K562 (cell line): Measurements from ENCODE around the gene VPS37B. TPM values are rescaled to one million over a fixed set of nuclear protein-coding genes. Genes with fewer than 3 reads are reported as not detected.

ENCODE experiments used
- ATAC-seq: fragments of 200-7000 bp; cut with Tn5 transposase; 3 replicates; pipeline ENCODE4 v1.9.1; 2020; ENCODE audit warnings: moderate library complexity
- BruUV-seq: library from RNA; stranded (reverse); fragments of 400-500 nt; replicated peaks from 2 replicates; lab custom pipeline; 2021; lab: Mats Ljungman, UMichigan
- CTCF ChIA-PET: fragments of 300-600 bp; formaldehyde crosslinking; extraction: SDS; loops from one replicate; lab custom pipeline; 2021; ENCODE audit warnings: low intra/inter-chr PET ratio; lab: Yijun Ruan, JAX
- POLR2A ChIA-PET: fragments of 300-600, 350-650 bp; sonication (Branson Sonifier 250); formaldehyde crosslinking; extraction: SDS; loops from one replicate; lab custom pipeline; 2021; ENCODE audit warnings: antibody characterized with exemption, inconsistent platforms; lab: Yijun Ruan, JAX
- DNase-seq, 4 experiments: peaks; one replicate each; pipeline versions ENCODE4 v3.0.0 to v3.0.0-alpha.2; 2011 to 2018; ENCODE audit warnings: low spot score in 3 of 4, mixed read lengths in 3 of 4; ENCODE audit errors: extremely low read depth in 1 of 4
- FAIRE-seq: peaks from 2 replicates; lab custom pipeline; 2011; peaks lifted over from hg19 to GRCh38; lab: Jason Lieb, UNC
- H2AFZ ChIP-seq: 2 replicates; pipeline ENCODE4 v1.6.0; 2011; ENCODE audit warnings: low read depth, low read length, control low read depth, inconsistent platforms
- H3K27ac ChIP-seq: fragments of 200-600 bp; 3 replicates; pipeline ENCODE4 v1.8.0; 2011; ENCODE audit warnings: low read depth, mild to moderate bottlenecking, control low read depth, inconsistent platforms, low read length, moderate library complexity, mixed read lengths; ENCODE audit errors: extremely low read depth
- H3K27me3 ChIP-seq, 2 experiments: fragments of 300-600 bp in 1 of 2; 2 replicates in 1 of 2; 3 replicates in 1 of 2; pipeline versions ENCODE4 v1.6.0 to v1.8.0; 2011; ENCODE audit warnings: inconsistent platforms in 2 of 2, low read length in 2 of 2, mild to moderate bottlenecking in 1 of 2, mixed read lengths in 1 of 2, moderate library complexity in 1 of 2; ENCODE audit not compliant: control insufficient read depth in 2 of 2, insufficient read depth in 2 of 2
- H3K36me3 ChIP-seq: fragments of 300-600 bp; 3 replicates; pipeline ENCODE4 v1.8.0; 2011; ENCODE audit warnings: mild to moderate bottlenecking, low read length, inconsistent platforms; ENCODE audit not compliant: control insufficient read depth, insufficient read depth
- H3K4me1 ChIP-seq, 2 experiments: fragments of 200-600 bp in 1 of 2; replicated peaks in 1 of 2; 2 replicates in 1 of 2; 3 replicates in 1 of 2; pipeline versions ENCODE4 v1.5.1 to v1.8.0; 2011; ENCODE audit warnings: inconsistent platforms in 2 of 2, low read length in 2 of 2, mild to moderate bottlenecking in 1 of 2, mixed read lengths in 1 of 2, moderate library complexity in 1 of 2; ENCODE audit not compliant: control insufficient read depth in 2 of 2, insufficient read depth in 2 of 2
- H3K4me2 ChIP-seq: 2 replicates; pipeline ENCODE4 v1.6.1; 2011; ENCODE audit warnings: low read length, control low read depth, inconsistent platforms, mixed read lengths; ENCODE audit not compliant: insufficient read depth
- H3K4me3 ChIP-seq: fragments of 200-600 bp; sonication (generic), shearing (Covaris generic); 2 replicates; pipeline ENCODE4 v1.5.1; 2016; ENCODE audit warnings: control low read depth, inconsistent platforms
- H3K79me2 ChIP-seq: fragments of 200-600 bp; 3 replicates; pipeline ENCODE4 v1.8.0; 2011; ENCODE audit warnings: low read length, inconsistent platforms; ENCODE audit not compliant: control insufficient read depth, insufficient read depth
- H3K9ac ChIP-seq, 2 experiments: 2 replicates each; pipeline versions ENCODE4 v1.6.0 to v1.6.1; 2011; ENCODE audit warnings: low read depth in 2 of 2, low read length in 2 of 2, control low read depth in 1 of 2, inconsistent platforms in 1 of 2, mild to moderate bottlenecking in 1 of 2, mixed read lengths in 1 of 2; ENCODE audit not compliant: insufficient read depth in 1 of 2
- H3K9me1 ChIP-seq: one replicate; pipeline ENCODE4 v1.6.0; 2011; ENCODE audit warnings: inconsistent platforms, mild to moderate bottlenecking, low read length, moderate library complexity; ENCODE audit not compliant: control insufficient read depth, insufficient read depth
- H3K9me3 ChIP-seq: replicated peaks from 2 replicates; pipeline ENCODE4 v1.5.1; 2011; ENCODE audit warnings: low read depth, low read length, inconsistent platforms; ENCODE audit not compliant: control insufficient read depth, insufficient read depth
- H4K20me1 ChIP-seq: replicated peaks from 2 replicates; pipeline ENCODE4 v1.6.1; 2011; ENCODE audit warnings: low read length, inconsistent platforms, mixed read lengths; ENCODE audit not compliant: control insufficient read depth, insufficient read depth
- ETS2 ChIP-seq: IDR thresholded peaks from 2 replicates; pipeline ENCODE4 v1.6.1; 2016; ENCODE audit warnings: borderline replicate concordance, missing genetic modification characterization, mild to moderate bottlenecking, moderate library complexity, missing compliant biosample characterization; ENCODE audit not compliant: poor library complexity, severe bottlenecking
- KAT7 ChIP-seq: sonication (generic); formaldehyde crosslinking; IDR thresholded peaks from 2 replicates; pipeline ENCODE4 v1.8.0; 2022; ENCODE audit warnings: missing genetic modification reagents, mild to moderate bottlenecking, borderline replicate concordance
- MAFG ChIP-seq: fragments of 450-650 bp; conservative IDR thresholded peaks from 2 replicates; pipeline ENCODE4 v1.6.1; 2016; ENCODE audit warnings: missing genetic modification characterization, missing compliant biosample characterization
- RUNX1 ChIP-seq: sonication (generic); IDR thresholded peaks from 2 replicates; pipeline ENCODE4 v1.6.1; 2016; ENCODE audit warnings: antibody characterized with exemption, low read depth
- WHSC1 ChIP-seq: IDR thresholded peaks from one replicate; pipeline ENCODE4 v1.6.1; 2012; ENCODE audit warnings: low read length, control low read depth, inconsistent platforms
- ZNF121 ChIP-seq: sonication (generic); formaldehyde crosslinking; conservative IDR thresholded peaks from 2 replicates; pipeline ENCODE4 v1.8.0; 2022; ENCODE audit warnings: missing genetic modification reagents
- ZNF316 ChIP-seq: fragments of 450-650 bp; IDR thresholded peaks from 2 replicates; pipeline ENCODE4 v1.6.1; 2016
- whole genome bisulfite sequencing: fragments of 100-300 bp; shearing (Covaris generic); methylation state at CpG from one replicate; pipeline ENCODE4 v1.1.6; 2016; ENCODE audit warnings: low coverage, mixed read lengths; ENCODE audit not compliant: insufficient coverage; ENCODE audit errors: missing lambda C conversion rate; 5-methylcytosine and 5-hydroxymethylcytosine counted together
- in situ Hi-C: fragments of 300-500 bp; cut with MboI; formaldehyde crosslinking; loops from 4 replicates; pipeline ENCODE4 v1.15.0; 2018; ENCODE audit warnings: inconsistent platforms, mixed read lengths
- intact Hi-C: fragments of 100-400 bp; cut with micrococcal nuclease; formaldehyde crosslinking; loops from 2 replicates; pipeline ENCODE4 v1.14.2; 2022
- polyA plus RNA-seq, 8 experiments: library from polyadenylated mRNA; depleted of rRNA in 4 of 8; stranded (reverse) in 5 of 8; unstranded in 3 of 8; fragments of >200 nt; fragmentation: Nextera tagmentation in 2 of 8; fragmentation: Illumina TruSeq in 1 of 8; extraction: Ambion mirVana in 2 of 8; extraction: Trizol in 1 of 8; gene quantifications; 2 replicates each; pipeline versions ENCODE4 v1.2.1 to v1.2.3, GENCODE V29; 2011 to 2014; ENCODE audit warnings: inconsistent platforms in 1 of 8, missing spikeins in 1 of 8
- total RNA-seq, 7 experiments: library from RNA; depleted of rRNA in 6 of 7; stranded (reverse); fragments of >200 nt in 6 of 7; fragmentation: Illumina TruSeq in 2 of 7; extraction: Trizol in 2 of 7; gene quantifications; 2 replicates each; pipeline versions ENCODE4 v1.2.1 to v1.2.3, GENCODE V29; 2011 to 2021; ENCODE audit warnings: low replicate concordance in 1 of 7

The VPS37B gene
- total and polyA plus RNA-seq, 9 of the 15 experiments (the other 6 are each of a cell fraction or from before 2014, with no cell fraction given): 0.28 to 37.4 (median 17.9) TPM

DNA sequence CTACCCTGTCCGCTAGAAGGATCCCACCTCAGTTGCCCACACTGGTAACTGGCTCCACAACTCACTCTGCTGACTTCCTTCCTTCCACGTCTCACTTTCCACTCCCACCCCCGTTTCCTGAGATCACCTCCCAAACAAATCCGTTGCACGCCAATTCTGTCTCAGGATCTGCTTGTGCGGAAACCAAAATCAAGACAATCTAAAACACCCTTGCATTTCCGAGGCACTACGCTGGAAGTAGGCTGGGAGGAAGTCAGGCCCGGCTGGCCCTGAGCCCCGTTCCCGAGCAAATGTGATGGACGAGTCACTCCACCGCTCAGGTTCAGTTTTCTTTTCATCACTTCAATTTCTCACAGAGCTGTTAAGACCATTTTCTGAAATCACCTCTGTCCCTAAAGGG is 47.3 kb upstream of the VPS37B start:
- Histone ChIP-seq H2AFZ (no peak overlapping the region), H3K4me2 (no peak overlapping the region), H3K9me1 (no peaks in the 10 kb centered on the region), H3K79me2 (no peaks in the 10 kb centered on the region), H3K27me3 (no peaks in the 10 kb centered on the region), H3K9ac (peak overlapping the region in 1 of 2 experiments; percentile 14; a peak in 1 of 4 replicates), H3K4me3 (no peak overlapping the region), H3K27ac (no peak overlapping the region), H4K20me1 (no peaks in the 10 kb centered on the region), H3K36me3 (no peaks in the 10 kb centered on the region; the same call in 2 of the 3 replicates), H3K4me1 (peaks cover 6 to 37% of the 10 kb centered on the region in 2 experiments; a peak in 4 of 5 replicates), H3K9me3 (no peaks in the 10 kb centered on the region)
- BruUV-seq: no TSS peak
- intact Hi-C loops (no loop called here), in situ Hi-C loops (no loop called here)
- CTCF ChIA-PET: no interaction called here
- ATAC-seq (no peak), DNase-seq (no peak), FAIRE-seq (no peak)
- TF ChIP-seq RUNX1 (no peak), KAT7 (CRISPR knock-in tag) (no peak), WHSC1 (peak; percentile 57)
- POLR2A ChIA-PET: interaction anchor here (0.7 kb wide), 1 partner anchor 21 kb away, joined by 3 read pairs; no protein-coding TSS in a partner anchor
- WGBS: 69% methylated on average over 13 of the region's 13 CpGs

- POLR2A ChIA-PET: interaction anchor here (0.7 to 1.0 kb wide), 2 partner anchors 23 to 45 kb away, joined by 3 read pairs; no protein-coding TSS in a partner anchor
- Histone ChIP-seq H3K36me3 (no peaks in the 10 kb centered on the region; the same call in 2 of the 3 replicates), H3K27ac (no peak overlapping the region), H3K4me1 (peaks cover 6 to 37% of the 10 kb centered on the region in 2 experiments; a peak in 4 of 5 replicates), H4K20me1 (no peaks in the 10 kb centered on the region), H2AFZ (no peak overlapping the region), H3K4me3 (no peak overlapping the region), H3K27me3 (no peaks in the 10 kb centered on the region), H3K9ac (peak overlapping the region in 1 of 2 experiments; percentile 14; a peak in 1 of 4 replicates), H3K9me1 (no peaks in the 10 kb centered on the region), H3K79me2 (no peaks in the 10 kb centered on the region), H3K9me3 (no peaks in the 10 kb centered on the region), H3K4me2 (no peak overlapping the region)
- in situ Hi-C loops: no loop called here
- 87% methylated on average over 2 of the region's 2 CpGs for WGBS
- ATAC-seq (no peak), DNase-seq (no peak), FAIRE-seq (no peak)
- peak; percentile 53 for TF ChIP-seq ZNF316
- TF ChIP-seq MAFG (tag): 0 out of 2 replicates have a peak, but pooled peaks have one; percentile 6
- peak; percentile 59; the same call in 1 of the 2 replicates for TF ChIP-seq ZNF121 (CRISPR knock-in tag)
- no peak for TF ChIP-seq ETS2
- intact Hi-C loops: no loop called here
- CTCF ChIA-PET: no interaction called here
- BruUV-seq: no TSS peak
Observed at GRCh38 chr12:122942637-122943036, 46.7 kb upstream of the VPS37B start.
